ENCODE results near the gene FBXL20. TPM values are rescaled to one million over a fixed set of nuclear protein-coding genes. Genes with fewer than 3 reads are reported as not detected.
A peak's percentile ranks its signal among the peaks of the same experiment; 100 is the strongest.

FBXL20 gene
- total RNA-seq, 2 donors from 2014 or later = 15.6 to 18.1 TPM

- Histone ChIP-seq H3K27ac (ENCODE audit: low read depth, low read length) (no peak overlapping the region), H3K9me3 (ENCODE audit: control insufficient read depth, low read length) (no peaks in the 10 kb centered on the region), H3K4me1 (ENCODE audit: control insufficient read depth, insufficient read depth, low read length) (no peaks in the 10 kb centered on the region), H3K4me3 (ENCODE audit: low read length) (no peak overlapping the region), H3K9ac (ENCODE audit: extremely low read depth, low read length, poor library complexity, severe bottlenecking) (no peak overlapping the region), H3K36me3 (ENCODE audit: control insufficient read depth, insufficient read depth, low read length) (no peaks in the 10 kb centered on the region), H3K27me3 (ENCODE audit: control insufficient read depth, insufficient read depth, low read length, poor library complexity, severe bottlenecking) (no peaks in the 10 kb centered on the region)
- no peaks in the 10 kb centered on the region for H3K9me3 Mint-ChIP-seq
- 94 to 95% methylated on average over 7 to 8 of the region's 8 CpGs for WGBS, 2 experiments (ENCODE audit: insufficient coverage in 1 of 2, insufficient read length in 1 of 2)
- DNase-seq = no peak
- no peak for TF ChIP-seq CTCF (conservative IDR thresholded peaks at IDR 0.05)
- H3K36me3 Mint-ChIP-seq (ENCODE audit: low read depth) = peaks cover 13% of the 10 kb centered on the region
- H3K27ac Mint-ChIP-seq = no peak overlapping the region
- no peak overlapping the region for H3K4me3 Mint-ChIP-seq
- H3K27me3 Mint-ChIP-seq (ENCODE audit: insufficient read depth) = no peaks in the 10 kb centered on the region
- peaks cover 2% of the 10 kb centered on the region for H3K4me1 Mint-ChIP-seq
Observed at GRCh38 chr17:39318636-39319035, 82.8 kb downstream of the FBXL20 start.

- H3K4me1 Mint-ChIP-seq = no peaks in the 10 kb centered on the region
- Histone ChIP-seq H3K4me1 (ENCODE audit: control insufficient read depth, insufficient read depth, low read length) (no peaks in the 10 kb centered on the region), H3K27me3 (ENCODE audit: control insufficient read depth, insufficient read depth, low read length, poor library complexity, severe bottlenecking) (no peaks in the 10 kb centered on the region), H3K27ac (ENCODE audit: low read depth, low read length) (no peak overlapping the region), H3K36me3 (ENCODE audit: control insufficient read depth, insufficient read depth, low read length) (peaks cover 13% of the 10 kb centered on the region), H3K9ac (ENCODE audit: extremely low read depth, low read length, poor library complexity, severe bottlenecking) (no peak overlapping the region), H3K9me3 (ENCODE audit: control insufficient read depth, low read length) (no peaks in the 10 kb centered on the region), H3K4me3 (ENCODE audit: low read length) (no peak overlapping the region)
- H3K27me3 Mint-ChIP-seq (ENCODE audit: insufficient read depth) = no peaks in the 10 kb centered on the region
- no peak overlapping the region for H3K27ac Mint-ChIP-seq
- no peak overlapping the region for H3K4me3 Mint-ChIP-seq
- H3K9me3 Mint-ChIP-seq = no peaks in the 10 kb centered on the region
- WGBS, 2 experiments (ENCODE audit: insufficient coverage in 1 of 2, insufficient read length in 1 of 2) = 82 to 100% methylated on average over 1 to 3 of the region's 3 CpGs
- no peak for TF ChIP-seq CTCF (conservative IDR thresholded peaks at IDR 0.05)
- DNase-seq = no peak
- peaks cover 21% of the 10 kb centered on the region for H3K36me3 Mint-ChIP-seq (ENCODE audit: low read depth)
Observed at GRCh38 chr17:39306509-39307212, 94.8 kb downstream of the FBXL20 start.

GRCh38 chr17:39305978-39306377 lies 95.4 kb downstream of the FBXL20 start:
- no peaks in the 10 kb centered on the region for H3K4me1 Mint-ChIP-seq
- H3K9ac ChIP-seq (ENCODE audit: extremely low read depth, low read length, poor library complexity, severe bottlenecking) = no peak overlapping the region

More at GRCh38 chr17:39305978-39306377, 95.4 kb downstream of the FBXL20 start:
- peak; percentile 62 for DNase-seq
- H3K27me3 Mint-ChIP-seq (ENCODE audit: insufficient read depth) = no peaks in the 10 kb centered on the region
- peaks cover 24% of the 10 kb centered on the region for H3K36me3 Mint-ChIP-seq (ENCODE audit: low read depth)
- H3K27ac Mint-ChIP-seq = no peak overlapping the region
- no peak overlapping the region for H3K27ac ChIP-seq (ENCODE audit: low read depth, low read length)
- peaks cover 13% of the 10 kb centered on the region for H3K36me3 ChIP-seq (ENCODE audit: control insufficient read depth, insufficient read depth, low read length)
- no peaks in the 10 kb centered on the region for H3K4me1 ChIP-seq (ENCODE audit: control insufficient read depth, insufficient read depth, low read length)
- H3K27me3 ChIP-seq (ENCODE audit: control insufficient read depth, insufficient read depth, low read length, poor library complexity, severe bottlenecking) = no peaks in the 10 kb centered on the region
- TF ChIP-seq CTCF (conservative IDR thresholded peaks at IDR 0.05) = no peak
- no peak overlapping the region for H3K4me3 Mint-ChIP-seq
- H3K9me3 ChIP-seq (ENCODE audit: control insufficient read depth, low read length) = no peaks in the 10 kb centered on the region
- WGBS, 2 experiments (ENCODE audit: insufficient coverage in 1 of 2, insufficient read length in 1 of 2) = 83 to 88% methylated on average over 1 to 7 of the region's 7 CpGs
- no peak overlapping the region for H3K4me3 ChIP-seq (ENCODE audit: low read length)
- no peaks in the 10 kb centered on the region for H3K9me3 Mint-ChIP-seq

All from endodermal cell (in vitro differentiated cells).